ENCODE results near the gene ATG9B. TPM values are rescaled to one million over a fixed set of nuclear protein-coding genes. Genes with fewer than 3 reads are reported as not detected.

ATG9B gene
- total RNA-seq, 1 donor from 2014 or later: 0.38 TPM

- no peaks in the 10 kb centered on the region for H3K9me3 ChIP-seq
- H3K4me1 ChIP-seq: peaks cover 46% of the 10 kb centered on the region
- H3K4me3 ChIP-seq: peak overlapping the region; percentile 52
- intact Hi-C loops (cut with DNase I): no loop called here
- peak; percentile 32 to 33 for ATAC-seq
- peak overlapping the region; percentile 53 for H3K27ac ChIP-seq
- no peak for TF ChIP-seq CTCF (IDR thresholded peaks at IDR 0.05)
- H3K27me3 ChIP-seq (ENCODE audit: low read depth): no peaks in the 10 kb centered on the region
- peaks cover 4% of the 10 kb centered on the region for H3K36me3 ChIP-seq
- no peak for DNase-seq
These were observed 30.8 kb downstream of the ATG9B start for GRCh38 chr7:150993511-150993910.

- ATAC-seq: peak; percentile 37 to 63
- Histone ChIP-seq H3K9me3 (no peaks in the 10 kb centered on the region), H3K4me3 (peak overlapping the region; percentile 52), H3K4me1 (peaks cover 52% of the 10 kb centered on the region), H3K36me3 (peaks cover 3% of the 10 kb centered on the region), H3K27me3 (ENCODE audit: low read depth) (no peaks in the 10 kb centered on the region), H3K27ac (peak overlapping the region; percentile 53)
- intact Hi-C loops (cut with DNase I): no loop called here
- DNase-seq: no peak
- no peak for TF ChIP-seq CTCF (IDR thresholded peaks at IDR 0.05)
These were observed 31.4 kb downstream of the ATG9B start for GRCh38 chr7:150992833-150993302.

- no peaks in the 10 kb centered on the region for H3K27me3 ChIP-seq (ENCODE audit: low read depth)
- no peak for DNase-seq
- H3K27ac ChIP-seq: peak overlapping the region; percentile 53
- H3K4me3 ChIP-seq: no peak overlapping the region
- no peak for TF ChIP-seq CTCF (IDR thresholded peaks at IDR 0.05)
- intact Hi-C loops (cut with DNase I): no loop called here
- peaks cover 50% of the 10 kb centered on the region for H3K4me1 ChIP-seq
- no peaks in the 10 kb centered on the region for H3K9me3 ChIP-seq
- H3K36me3 ChIP-seq: no peaks in the 10 kb centered on the region
- ATAC-seq: no peak
These were observed 32.1 kb downstream of the ATG9B start for GRCh38 chr7:150992051-150992640.

GRCh38 chr7:150990416-150991186 lies 33.7 kb downstream of the ATG9B start, which contains the start of gene NOS3:
TSS of gene NOS3 (plus strand) at chr7:150991017. CDS start at chr7:150993804, 2,787 bp downstream.
- no peaks in the 10 kb centered on the region for H3K27me3 ChIP-seq (ENCODE audit: low read depth)
- no peak for DNase-seq
- ATAC-seq: no peak
- intact Hi-C loops (cut with DNase I): no loop called here
- H3K9me3 ChIP-seq: no peaks in the 10 kb centered on the region
- H3K4me3 ChIP-seq: no peak within 1 kb of the TSS
- TF ChIP-seq CTCF (IDR thresholded peaks at IDR 0.05): no peak
- peaks cover 42% of the 10 kb centered on the region for H3K4me1 ChIP-seq
- no peak within 1 kb of the TSS for H3K27ac ChIP-seq
- H3K36me3 ChIP-seq: no peaks in the 10 kb centered on the region

GRCh38 chr7:150989456-150989855 lies 34.8 kb downstream of the ATG9B start:
- Histone ChIP-seq H3K4me3 (no peak overlapping the region), H3K27me3 (ENCODE audit: low read depth) (no peaks in the 10 kb centered on the region), H3K27ac (peak overlapping the region; percentile 60), H3K4me1 (peaks cover 35% of the 10 kb centered on the region), H3K36me3 (no peaks in the 10 kb centered on the region), H3K9me3 (no peaks in the 10 kb centered on the region)
- intact Hi-C loops (cut with DNase I): no loop called here
- no peak for TF ChIP-seq CTCF (IDR thresholded peaks at IDR 0.05)
- DNase-seq (no peak), ATAC-seq (no peak)

Data from lower lobe of right lung (tissue), 2 donors.